Right ventricle myocardium inferior (tissue), 1 donor: ENCODE results near the gene CNOT2. TPM values are rescaled to one million over a fixed set of nuclear protein-coding genes. Genes with fewer than 3 reads are reported as not detected.

Source experiments
- ATAC-seq: fragments of 200-7000 bp; cut with Tn5 transposase; one replicate; pipeline ENCODE4 v1.9.1; 2020; ENCODE audit warnings: mild to moderate bottlenecking, moderate library complexity
- DNase-seq: peaks from one replicate; pipeline ENCODE4 v3.0.0; 2021; ENCODE audit errors: missing footprints
- intact Hi-C: fragments of 100-400 bp; cut with DNase I; formaldehyde crosslinking; loops from one replicate; pipeline ENCODE4 v1.11.0; 2022
- total RNA-seq: library from RNA; stranded (reverse); fragmentation: NEBNext Ultra II Directional; extraction: Animal tissue kit (Norgen Biotek cat#: 25700); gene quantifications from one replicate; pipeline ENCODE4 v1.2.1, GENCODE V29; 2021
- donor health status: DM: no; HTN: yes; CAD: no; lungs with severe emphysema.

Gene CNOT2
- total RNA-seq, 1 donor from 2014 or later, result 36.5 TPM

DNA sequence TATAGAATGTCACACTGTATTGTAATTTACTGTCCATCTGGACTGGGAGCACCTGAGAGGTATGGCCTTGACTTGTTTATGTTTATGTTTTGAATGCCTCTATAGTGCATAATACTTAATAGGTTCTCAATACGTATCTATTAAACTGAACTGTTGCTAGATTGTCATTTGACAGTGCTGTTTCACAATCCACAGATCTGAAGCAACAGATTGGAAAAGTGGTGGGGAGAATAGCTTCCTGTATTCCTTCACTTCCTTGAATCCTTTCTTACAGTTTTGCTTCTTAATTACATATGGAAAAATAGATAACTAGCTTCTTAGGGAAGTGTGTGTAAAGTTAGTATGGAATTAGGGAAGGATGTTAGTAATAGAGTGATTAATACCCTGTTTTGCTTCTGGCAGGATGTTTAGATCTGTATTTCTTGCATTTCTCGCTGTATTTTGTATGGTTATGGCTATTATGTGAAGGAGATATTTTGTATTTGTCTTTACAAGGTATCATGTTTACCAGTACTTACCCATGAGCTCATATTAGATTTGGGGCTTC lies 4.5 kb downstream of the CNOT2 start:
- no peak for DNase-seq
- ATAC-seq, result no peak
- intact Hi-C loops, result loop anchor here (10.0 kb wide), 2 partner anchors 117 to 477 kb away; partner anchors contain the start of gene KCNMB4

DNA sequence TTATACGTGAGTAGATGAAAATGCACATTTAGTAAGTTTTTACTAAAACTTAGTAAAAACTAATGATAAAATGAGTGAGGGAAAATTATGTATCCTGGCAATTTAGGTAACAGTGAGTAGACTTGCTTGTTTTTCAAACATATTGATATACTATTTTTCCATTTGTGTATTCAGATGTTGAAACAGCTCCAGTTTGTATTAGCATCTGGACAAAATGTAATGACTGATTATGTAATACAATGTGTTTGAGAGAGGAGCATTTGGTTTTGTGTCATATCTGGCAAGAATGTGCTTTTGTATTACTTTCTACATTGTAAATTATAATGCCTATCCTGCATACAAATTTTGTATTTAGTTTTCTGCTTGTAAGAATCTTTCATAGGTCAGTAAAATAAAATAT lies 5.6 kb downstream of the CNOT2 start:
- ATAC-seq (no peak), DNase-seq (no peak)
- intact Hi-C loops, result loop anchor here (10.0 kb wide), 2 partner anchors 116 to 476 kb away; partner anchors contain the start of gene KCNMB4

DNA sequence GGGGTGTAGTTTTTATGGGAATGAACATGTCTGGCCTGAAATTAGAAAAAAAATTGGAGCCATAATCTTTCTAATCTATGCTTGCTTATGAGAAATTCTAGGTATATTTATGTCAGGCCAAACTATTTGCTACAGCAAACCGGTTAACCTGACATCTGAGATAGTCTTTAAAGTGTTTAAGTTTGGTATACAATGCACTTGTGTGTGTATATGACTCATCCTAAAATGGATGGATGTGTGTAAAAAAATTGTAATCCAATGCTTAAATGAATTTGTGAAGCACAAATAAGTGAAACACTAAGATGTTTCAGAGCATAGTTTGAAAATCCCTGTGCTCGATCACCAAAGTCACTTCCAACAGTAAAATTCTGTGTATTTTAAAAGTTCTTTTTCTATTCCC lies 6.7 kb downstream of the CNOT2 start:
- intact Hi-C loops, result loop anchor here (10.0 kb wide), 2 partner anchors 115 to 475 kb away; partner anchors contain the start of gene KCNMB4

DNA sequence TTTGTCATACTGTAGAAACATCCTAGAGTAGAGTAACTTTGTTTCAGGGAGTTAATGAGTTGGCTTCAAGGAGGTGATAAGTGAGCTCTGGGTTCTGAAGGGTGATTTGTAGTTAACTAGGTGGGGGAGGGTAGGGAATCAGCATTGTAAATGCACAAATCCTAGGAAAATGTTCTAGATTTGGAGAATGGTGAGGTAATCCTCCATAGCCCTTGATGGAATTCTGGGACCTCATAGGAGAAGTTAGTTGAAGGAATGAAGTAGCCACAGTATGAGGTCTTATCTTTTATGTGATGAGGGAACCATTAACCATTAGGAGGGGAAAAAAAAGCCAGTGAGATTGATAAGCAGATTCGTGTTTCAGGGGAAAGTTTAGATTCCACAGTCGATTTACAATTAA lies 8.0 kb downstream of the CNOT2 start:
- intact Hi-C loops, result no loop called here
- no peak for ATAC-seq
- DNase-seq, result no peak

More for the DNA sequence above, 6.7 kb downstream of the CNOT2 start:
- no peak for ATAC-seq
- DNase-seq, result no peak

DNA sequence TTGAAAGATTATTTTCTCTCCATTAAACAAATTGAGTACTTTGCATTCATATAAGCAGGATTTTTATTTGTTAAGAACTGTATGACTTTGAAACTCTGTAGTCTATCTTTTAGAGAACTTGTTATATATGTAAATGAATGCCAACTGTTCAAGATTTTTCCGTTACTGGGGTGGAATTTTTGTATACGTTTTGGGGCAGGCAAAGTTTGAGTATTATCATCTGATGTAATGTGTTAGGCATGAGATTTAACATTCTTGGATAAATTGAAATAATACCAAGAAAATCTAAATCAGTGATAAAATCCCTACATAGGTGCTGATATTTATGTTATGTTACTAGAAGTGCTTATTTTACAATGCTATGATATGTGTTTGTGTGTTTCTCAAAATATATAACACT lies 8.4 kb downstream of the CNOT2 start:
- ATAC-seq (no peak), DNase-seq (no peak)
- intact Hi-C loops, result no loop called here

DNA sequence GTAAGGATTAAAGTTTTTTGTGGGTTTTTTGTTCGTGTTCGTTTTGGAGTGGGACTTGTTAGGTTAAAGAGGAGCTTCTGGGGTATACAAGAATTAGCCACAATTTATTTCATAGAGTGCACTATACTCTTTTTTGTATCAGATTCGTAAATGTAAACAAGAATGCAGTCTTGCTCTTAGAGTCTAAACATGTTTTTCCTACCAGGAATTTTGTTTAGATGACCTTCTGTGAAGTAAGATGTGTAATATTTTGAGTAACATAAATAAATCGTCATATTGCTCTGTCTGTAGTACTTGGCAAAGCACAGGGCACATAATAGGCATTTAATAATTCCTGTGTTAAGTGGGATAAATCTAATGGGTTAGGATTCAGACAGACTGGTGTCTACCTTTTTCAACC lies 9.6 kb downstream of the CNOT2 start:
- DNase-seq (no peak), ATAC-seq (no peak)
- intact Hi-C loops, result no loop called here

DNA sequence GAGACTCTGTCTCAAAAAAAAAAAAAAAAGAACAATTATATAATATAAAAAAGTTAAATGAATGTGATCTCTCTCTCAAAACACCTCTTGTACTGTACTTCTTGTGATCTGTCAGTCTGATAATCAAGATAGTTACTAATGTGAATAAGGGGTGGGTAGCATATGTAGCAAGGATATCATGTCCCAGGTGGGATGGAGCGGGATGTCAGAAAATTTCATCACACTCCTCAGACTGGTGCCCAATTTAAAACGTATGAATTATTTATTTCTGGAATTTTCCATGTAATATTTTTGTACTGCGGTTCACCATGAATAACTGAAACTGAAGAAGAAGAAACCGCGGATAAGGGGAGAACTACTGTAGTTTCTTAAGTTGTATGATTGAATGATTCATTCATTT lies 11.0 kb downstream of the CNOT2 start:
- intact Hi-C loops, result no loop called here
- ATAC-seq (no peak), DNase-seq (no peak)

DNA sequence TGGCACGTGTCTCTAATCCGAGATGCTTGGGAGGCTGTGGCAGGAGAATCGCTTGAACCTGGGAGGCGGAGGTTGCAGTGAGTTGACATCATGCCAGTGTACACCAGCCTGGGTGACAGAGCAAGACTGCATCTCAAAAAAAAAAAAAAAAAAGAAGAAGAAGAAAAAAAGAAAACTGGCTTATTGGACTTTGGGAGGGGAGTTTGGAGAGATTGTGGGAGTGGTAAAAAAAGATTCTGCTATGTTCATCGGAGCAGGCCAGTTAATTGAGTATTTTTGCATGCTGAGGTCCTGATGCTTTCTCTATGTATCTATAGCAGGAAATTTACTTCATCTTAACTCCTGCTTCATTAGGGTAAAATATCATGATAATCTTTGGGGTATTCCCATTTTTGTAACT lies 11.6 kb downstream of the CNOT2 start:
- DNase-seq, result no peak
- ATAC-seq, result no peak
- intact Hi-C loops, result no loop called here

DNA sequence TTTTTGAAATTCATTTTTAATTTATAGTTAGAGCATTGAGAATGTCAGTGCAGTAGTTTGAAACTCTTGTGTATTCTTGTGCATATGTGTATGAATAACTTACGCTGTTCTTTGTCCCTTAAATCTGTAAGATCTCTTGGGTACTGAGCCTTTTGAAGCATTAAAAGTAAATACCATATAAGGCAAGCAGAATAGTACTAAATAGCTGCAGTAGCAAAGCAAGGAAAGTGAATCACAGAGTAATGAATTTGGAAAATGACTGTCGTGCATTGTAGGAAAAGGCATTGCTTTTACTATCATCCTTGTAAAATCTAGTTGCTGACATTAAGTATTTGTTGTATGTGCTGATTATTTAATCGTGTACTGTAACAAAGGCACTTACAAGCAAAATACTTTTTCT lies 12.1 kb downstream of the CNOT2 start:
- no peak for DNase-seq
- intact Hi-C loops, result no loop called here
- ATAC-seq, result no peak

DNA sequence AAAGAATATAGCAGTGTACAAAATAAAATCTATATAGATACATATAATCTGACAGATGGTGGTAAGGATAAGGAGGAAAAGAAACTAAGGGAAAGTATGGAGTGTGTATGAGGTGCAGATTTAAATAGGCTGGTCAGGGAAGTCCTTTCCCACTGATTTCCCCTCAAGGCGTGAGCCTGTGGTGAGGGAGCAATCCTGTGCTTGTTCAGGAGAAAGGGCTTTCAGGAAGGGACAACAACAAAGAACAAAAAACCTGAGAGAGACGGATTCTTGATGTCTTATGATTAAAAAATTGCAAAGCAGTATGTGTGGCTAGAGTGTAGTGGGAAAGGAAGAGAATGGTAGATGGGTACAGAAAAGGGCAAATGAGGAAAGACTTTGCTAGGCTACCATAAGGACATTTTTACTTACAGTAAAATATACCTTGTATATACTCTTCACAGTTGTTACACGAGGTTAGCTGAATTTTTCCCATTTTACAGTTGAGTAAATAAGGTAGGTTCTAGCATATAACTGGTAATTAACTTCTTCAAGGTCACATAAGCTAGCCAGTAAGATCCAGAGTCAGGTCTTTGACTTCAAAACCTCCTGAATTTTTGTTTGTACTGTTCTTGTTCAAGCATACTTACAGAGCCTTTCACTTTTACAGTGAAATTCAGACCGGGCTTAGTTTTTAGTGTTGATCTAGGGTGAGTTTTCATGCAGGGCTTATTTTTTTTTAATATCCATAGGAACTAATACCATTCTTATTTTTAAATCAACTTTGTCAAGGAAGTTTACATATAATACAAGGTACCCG lies 15.6 kb downstream of the CNOT2 start:
- DNase-seq (peak; percentile 48), ATAC-seq (no peak)
- intact Hi-C loops, result no loop called here

DNA sequence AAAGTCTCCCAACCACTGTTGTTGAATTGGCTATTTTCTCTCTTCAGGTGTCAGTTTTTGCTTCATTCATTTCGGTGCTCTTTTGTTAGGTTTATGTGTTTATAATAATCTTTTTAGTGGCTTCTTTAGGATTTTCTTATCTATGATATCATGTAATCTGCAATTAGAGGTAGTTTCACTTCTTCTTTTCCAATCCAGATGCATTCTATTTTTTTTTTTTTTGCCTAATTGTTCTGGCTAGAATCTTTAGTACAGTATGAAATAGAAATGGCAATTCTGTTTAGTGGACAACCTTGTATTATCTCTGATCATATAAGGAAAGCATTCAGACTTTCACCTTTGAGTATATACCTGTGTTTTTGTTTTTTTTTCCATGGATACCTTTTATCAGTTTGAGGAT lies 17.4 kb downstream of the CNOT2 start:
- intact Hi-C loops, result no loop called here
- no peak for ATAC-seq
- no peak for DNase-seq

DNA sequence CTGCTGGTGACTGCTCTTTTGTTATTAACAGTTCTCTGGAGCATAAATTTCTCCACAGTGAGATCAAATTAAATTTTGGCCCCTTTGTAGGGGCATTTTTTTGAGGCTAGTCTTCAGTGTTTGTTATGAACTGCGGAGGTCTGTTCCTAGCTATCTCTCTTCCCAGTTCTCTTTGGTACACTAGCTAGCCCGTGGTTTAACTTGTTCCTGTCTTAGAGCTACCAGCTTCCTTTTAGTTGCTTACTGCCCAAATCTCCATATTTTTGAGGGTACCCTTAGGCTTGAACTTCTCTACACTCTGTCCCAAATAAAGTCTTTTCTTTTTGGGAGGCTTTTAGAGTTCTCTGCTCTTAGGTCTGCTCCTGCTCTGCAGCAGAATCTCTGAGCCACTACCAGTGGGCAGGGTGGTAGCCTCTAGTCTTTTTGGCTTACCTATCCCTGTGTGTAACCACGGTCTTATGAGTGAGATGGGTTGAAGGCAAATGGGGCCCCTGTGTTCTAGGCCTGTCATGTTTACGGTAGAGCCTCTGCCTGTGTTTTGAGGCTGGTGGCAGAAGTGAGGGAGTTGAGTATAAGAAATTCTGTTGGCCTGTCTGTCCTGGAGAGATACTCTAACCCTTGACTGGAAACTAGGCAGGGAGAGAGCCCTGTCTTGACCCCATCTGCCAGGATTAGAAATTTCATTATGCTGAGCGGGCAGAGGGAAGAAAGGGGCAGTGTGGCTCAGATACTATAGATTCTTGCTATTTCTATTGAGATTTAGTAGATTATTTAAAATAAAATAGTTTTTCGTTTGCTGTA lies 21.0 kb downstream of the CNOT2 start:
- ATAC-seq (no peak), DNase-seq (no peak)
- intact Hi-C loops, result no loop called here

DNA sequence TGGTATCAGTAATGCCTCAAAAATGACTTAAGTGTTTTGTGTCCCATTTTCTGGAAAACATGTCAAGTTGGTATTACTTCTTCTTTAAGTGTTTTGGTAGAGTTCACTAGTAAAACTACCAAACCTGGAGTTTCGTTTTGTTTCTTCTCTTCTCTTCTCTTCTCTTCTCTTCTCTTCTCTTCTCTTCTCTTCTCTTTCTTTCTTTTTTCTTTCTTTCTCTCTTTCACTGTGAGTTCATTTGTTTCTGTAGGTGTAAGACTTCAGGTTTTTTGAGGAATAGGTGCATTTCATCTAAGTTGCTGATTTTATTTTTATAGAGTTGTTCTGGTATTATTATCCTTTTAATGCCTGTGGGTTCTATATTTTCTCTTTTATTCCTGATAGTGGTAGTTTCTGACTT lies 21.9 kb downstream of the CNOT2 start:
- intact Hi-C loops, result no loop called here
- no peak for ATAC-seq
- DNase-seq, result no peak

DNA sequence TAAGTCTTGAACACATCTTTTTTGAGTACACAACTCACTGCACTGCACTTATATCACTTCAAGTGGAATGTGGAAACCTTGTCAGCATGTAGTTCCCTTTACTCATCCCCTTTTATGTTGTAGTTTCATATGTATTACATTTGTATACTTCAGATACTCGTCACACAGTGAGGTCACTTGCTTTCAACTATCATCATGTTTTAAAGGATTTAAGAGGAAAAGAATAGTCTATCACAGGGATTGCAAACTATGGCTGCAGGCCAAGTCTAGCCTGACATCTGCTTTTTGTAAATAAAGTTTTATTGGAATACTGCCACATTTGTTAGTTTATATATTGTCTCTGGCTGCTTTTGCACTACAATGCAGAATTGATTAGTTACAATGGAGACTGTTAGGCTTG lies 24.3 kb downstream of the CNOT2 start:
- no peak for ATAC-seq
- intact Hi-C loops, result no loop called here
- no peak for DNase-seq

DNA sequence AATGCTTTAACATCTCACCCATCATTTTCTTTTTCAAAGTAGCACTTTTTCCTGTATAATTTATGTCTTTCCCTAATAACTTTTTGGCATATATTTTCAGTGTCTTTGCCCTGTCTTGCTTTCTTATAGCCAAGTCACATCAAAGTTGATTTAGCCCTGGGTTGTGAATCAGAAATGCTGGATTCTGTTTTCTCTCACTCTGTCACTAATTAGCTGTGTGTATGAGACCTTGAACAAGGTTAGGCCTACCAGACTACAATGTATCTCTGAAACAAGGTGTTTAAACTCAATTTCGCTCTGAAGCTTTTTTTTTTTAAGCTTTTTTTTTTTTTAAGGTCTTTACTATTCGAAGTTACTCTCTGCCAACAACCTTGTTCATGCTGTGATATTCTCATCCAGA lies 25.7 kb downstream of the CNOT2 start:
- ATAC-seq, result no peak
- intact Hi-C loops, result no loop called here
- no peak for DNase-seq

DNA sequence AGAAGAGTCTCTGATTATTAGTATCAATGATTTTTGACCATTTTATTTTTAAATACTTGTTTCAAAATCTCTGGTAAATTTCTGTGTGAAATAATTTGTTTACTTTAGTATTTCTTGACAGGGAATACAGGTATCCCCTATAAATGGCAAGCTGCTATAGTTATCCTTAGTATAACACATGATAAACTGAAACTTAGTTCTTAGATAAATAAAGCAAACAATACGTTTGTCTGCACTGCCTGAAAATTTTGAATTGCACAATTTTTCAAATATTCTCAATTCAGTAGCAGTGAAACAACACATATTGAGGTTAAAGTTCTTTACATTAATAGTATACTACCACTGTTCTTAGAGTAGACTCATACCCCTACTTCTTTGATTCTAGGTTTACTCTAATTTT lies 26.9 kb downstream of the CNOT2 start:
- DNase-seq (no peak), ATAC-seq (no peak)
- intact Hi-C loops, result no loop called here

DNA sequence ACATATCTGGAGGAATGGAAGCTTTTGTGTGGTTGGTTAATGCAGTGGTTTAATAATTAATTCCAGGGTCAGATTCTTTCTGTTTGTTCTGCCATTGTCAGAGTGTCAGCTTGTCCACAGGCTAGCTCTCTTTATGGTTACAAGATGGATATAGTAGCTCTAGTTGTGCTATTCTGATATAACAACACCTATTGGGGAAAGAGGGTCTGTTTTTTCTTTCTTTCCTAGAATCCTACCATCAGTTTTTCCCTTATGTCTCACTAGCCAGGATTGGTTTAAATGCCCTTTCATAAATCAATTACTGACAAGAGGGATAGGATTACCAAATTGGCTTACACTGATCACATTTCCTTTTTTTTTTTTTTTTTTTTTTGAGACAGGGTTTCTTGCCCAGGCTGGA lies 27.8 kb downstream of the CNOT2 start:
- DNase-seq (no peak), ATAC-seq (no peak)
- intact Hi-C loops, result no loop called here

DNA sequence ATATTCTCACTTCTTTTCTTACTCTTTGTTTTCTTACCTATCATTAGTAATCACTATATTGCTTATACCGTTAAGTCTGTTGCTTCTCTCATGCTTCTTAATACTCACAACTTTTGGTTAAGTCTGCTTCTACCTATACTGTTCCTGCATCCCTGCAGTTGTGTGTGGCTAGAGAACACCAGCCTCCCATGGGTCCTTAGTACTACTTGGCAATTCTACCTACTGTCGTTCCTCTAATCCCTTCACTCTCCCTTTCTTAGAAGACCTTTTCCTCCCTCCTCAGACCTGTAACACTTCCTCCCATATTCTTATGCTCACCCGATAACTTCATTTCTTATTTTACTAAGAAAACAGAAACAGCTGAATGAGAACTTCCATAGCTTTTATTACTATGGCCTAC lies 29.3 kb downstream of the CNOT2 start:
- DNase-seq (no peak), ATAC-seq (no peak)
- intact Hi-C loops, result no loop called here

DNA sequence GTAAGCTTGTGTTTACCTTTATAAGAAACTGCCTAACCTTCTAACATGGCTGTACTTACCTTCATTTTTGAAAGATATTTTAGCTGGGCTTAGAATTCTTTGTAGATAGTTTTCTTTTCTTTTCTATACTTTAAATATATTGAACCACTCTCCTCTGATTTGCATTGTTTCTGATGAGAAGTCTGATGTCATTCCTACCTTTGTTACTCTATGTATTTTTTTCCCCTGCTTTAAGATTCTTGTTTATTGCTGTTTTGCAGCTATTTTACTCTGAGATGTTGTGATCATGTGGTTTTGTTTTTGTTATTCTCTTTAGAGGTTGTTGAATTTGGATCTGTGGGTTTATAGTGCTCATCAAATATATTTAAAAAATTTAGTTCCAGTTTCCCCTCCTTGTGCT lies 31.8 kb downstream of the CNOT2 start:
- ATAC-seq (no peak), DNase-seq (no peak)
- intact Hi-C loops, result no loop called here

DNA sequence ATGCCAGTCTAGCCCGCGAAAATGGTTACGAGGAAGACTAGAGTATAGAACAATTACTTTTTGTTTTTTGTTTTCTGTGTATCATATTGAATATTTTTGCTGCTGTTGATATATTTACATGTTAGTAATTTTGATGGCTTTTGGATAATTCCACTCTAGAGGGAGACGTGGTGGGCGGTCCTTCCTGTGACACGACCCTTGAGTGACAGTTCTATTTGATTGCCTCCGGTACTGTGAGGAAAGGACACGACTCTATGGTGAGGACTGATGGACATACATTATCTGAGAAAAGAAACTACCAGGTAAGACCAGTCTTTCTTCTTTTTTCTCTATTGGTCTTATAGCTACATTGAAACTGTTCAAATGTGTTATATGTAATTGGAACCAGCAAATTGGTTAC lies 34.7 kb downstream of the CNOT2 start:
- intact Hi-C loops, result no loop called here
- DNase-seq, result no peak
- ATAC-seq, result no peak
